Thyroid gland (tissue), 4 donors: ENCODE data around the gene CRTAC1.

Experiments
- POLR2A ChIP-seq, 2 donors: fragments of 450-650 bp; IDR thresholded peaks; one replicate each; pipeline ENCODE4 v1.6.1; 2017; ENCODE audit warnings: antibody characterized with exemption in 2 of 2, mild to moderate bottlenecking in 2 of 2, moderate library complexity in 1 of 2
- TF ChIP-seq, protein P1 (sequence below), 6 experiments: fragments of 200-600 bp in 3 of 6; fragments of 450-650 bp in 3 of 6; sonication (generic) in 3 of 6; IDR thresholded peaks; one replicate each; pipeline ENCODE4 v1.5.1; 2016 to 2019; ENCODE audit warnings: antibody characterized with exemption in 6 of 6, mild to moderate bottlenecking in 2 of 6, inconsistent platforms in 1 of 6, moderate library complexity in 1 of 6

DNA sequence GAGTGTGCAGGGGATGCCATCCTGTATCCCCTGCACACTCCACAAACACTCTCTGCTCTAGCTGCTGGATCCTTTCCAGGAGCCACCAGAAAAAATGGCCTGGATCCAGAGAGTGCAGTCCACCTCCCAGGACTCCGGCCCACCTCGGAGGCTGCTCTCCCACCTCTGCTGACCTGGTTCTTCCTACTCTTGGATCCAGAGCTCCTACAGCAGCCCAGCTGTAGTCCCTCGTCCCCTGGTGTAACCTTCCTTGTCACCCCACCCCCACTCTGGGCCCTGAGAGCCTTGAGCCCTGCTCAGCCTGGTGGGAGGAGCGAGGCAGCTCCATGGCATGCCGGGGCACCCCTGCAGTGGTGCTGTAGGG is 126.4 kb downstream of the CRTAC1 start:
- TF ChIP-seq, protein P1, sequence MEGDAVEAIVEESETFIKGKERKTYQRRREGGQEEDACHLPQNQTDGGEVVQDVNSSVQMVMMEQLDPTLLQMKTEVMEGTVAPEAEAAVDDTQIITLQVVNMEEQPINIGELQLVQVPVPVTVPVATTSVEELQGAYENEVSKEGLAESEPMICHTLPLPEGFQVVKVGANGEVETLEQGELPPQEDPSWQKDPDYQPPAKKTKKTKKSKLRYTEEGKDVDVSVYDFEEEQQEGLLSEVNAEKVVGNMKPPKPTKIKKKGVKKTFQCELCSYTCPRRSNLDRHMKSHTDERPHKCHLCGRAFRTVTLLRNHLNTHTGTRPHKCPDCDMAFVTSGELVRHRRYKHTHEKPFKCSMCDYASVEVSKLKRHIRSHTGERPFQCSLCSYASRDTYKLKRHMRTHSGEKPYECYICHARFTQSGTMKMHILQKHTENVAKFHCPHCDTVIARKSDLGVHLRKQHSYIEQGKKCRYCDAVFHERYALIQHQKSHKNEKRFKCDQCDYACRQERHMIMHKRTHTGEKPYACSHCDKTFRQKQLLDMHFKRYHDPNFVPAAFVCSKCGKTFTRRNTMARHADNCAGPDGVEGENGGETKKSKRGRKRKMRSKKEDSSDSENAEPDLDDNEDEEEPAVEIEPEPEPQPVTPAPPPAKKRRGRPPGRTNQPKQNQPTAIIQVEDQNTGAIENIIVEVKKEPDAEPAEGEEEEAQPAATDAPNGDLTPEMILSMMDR (IDR thresholded peaks at IDR 0.05) = no peak
- no peak for TF ChIP-seq POLR2A (IDR thresholded peaks at IDR 0.05)
